HUES6 (cell line): ENCODE data around the gene RAI2.
A peak's percentile ranks its signal among the peaks of the same experiment; 100 is the strongest.

Experiments used
- H3K27ac ChIP-seq: 2 replicates; pipeline ENCODE4 v1.7.0; 2013; ENCODE audit warnings: low read depth, mild to moderate bottlenecking, low read length, inconsistent platforms
- H3K27me3 ChIP-seq: 2 replicates; pipeline ENCODE4 v1.6.1; 2013; ENCODE audit warnings: low read length; ENCODE audit not compliant: control insufficient read depth, insufficient read depth
- H3K36me3 ChIP-seq: 2 replicates; pipeline ENCODE4 v1.6.1; 2013; ENCODE audit warnings: low read length; ENCODE audit not compliant: control insufficient read depth, insufficient read depth
- H3K4me1 ChIP-seq: 2 replicates; pipeline ENCODE4 v1.6.1; 2013; ENCODE audit warnings: low read length; ENCODE audit not compliant: control insufficient read depth, insufficient read depth
- H3K4me3 ChIP-seq: 2 replicates; pipeline ENCODE4 v1.5.1; 2013; ENCODE audit warnings: low read depth, low read length
- H3K9ac ChIP-seq: one replicate; pipeline ENCODE4 v1.6.1; 2013; ENCODE audit warnings: mild to moderate bottlenecking, low read length
- H3K9me3 ChIP-seq: 2 replicates; pipeline ENCODE4 v1.6.1; 2013; ENCODE audit warnings: low read depth, low read length; ENCODE audit not compliant: control insufficient read depth, insufficient read depth

RAI2 gene

DNA sequence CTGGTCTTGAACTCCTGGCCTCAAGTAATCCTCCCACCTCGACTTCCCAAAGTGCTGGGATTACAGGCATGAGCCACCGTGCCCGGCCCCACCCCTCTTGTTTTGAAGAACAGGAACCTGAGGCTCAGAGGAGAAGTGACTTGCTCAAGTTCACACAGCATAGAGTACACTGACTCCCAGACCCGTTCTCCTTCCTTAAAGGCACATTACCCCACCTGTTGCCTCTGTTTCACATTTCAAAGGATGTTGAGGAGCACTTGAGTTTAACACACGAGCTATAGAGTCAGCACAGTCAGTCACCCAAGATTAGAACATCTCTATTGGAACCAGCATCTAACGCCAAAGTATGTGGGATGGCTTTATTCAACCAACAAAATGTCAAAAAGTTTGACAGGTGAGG lies 51.1 kb downstream of the RAI2 start:
- no peak overlapping the region for H3K27ac ChIP-seq
- H3K4me1 ChIP-seq: peaks cover 6% of the 10 kb centered on the region; the same call in 1 of the 2 replicates
- H3K27me3 ChIP-seq: no peaks in the 10 kb centered on the region; the same call in 1 of the 2 replicates
- H3K9ac ChIP-seq: no peak overlapping the region
- H3K9me3 ChIP-seq: no peaks in the 10 kb centered on the region
- H3K4me3 ChIP-seq: no peak overlapping the region
- H3K36me3 ChIP-seq: no peaks in the 10 kb centered on the region

DNA sequence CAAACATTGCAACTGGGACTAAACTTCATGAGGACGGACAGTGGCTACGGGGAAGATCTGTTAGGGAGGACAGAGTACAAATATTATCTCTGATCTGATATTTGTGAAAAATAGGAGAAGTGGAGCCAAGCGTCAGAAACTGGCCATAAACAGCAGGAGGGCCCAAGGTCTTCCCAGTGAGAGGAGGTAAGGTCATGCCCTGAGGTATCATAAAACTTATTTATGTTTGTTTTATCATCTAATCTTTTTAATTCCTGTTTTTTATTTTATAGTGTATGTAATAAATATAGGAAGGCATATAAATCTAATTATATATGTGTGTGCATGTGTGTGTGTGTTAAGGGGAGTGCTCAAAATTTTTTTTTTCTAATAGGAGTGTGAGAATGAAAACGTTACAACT lies 51.8 kb downstream of the RAI2 start:
- Histone ChIP-seq H3K9me3 (no peaks in the 10 kb centered on the region), H3K4me3 (no peak overlapping the region), H3K4me1 (peaks cover 2% of the 10 kb centered on the region; the same call in 1 of the 2 replicates), H3K27ac (no peak overlapping the region), H3K27me3 (no peaks in the 10 kb centered on the region; the same call in 1 of the 2 replicates), H3K36me3 (no peaks in the 10 kb centered on the region), H3K9ac (no peak overlapping the region)

GRCh38 chrX:17805120-17805519 lies 56.0 kb downstream of the RAI2 start:
- Histone ChIP-seq H3K9ac (no peak overlapping the region), H3K4me3 (no peak overlapping the region), H3K4me1 (no peaks in the 10 kb centered on the region; the same call in 1 of the 2 replicates), H3K9me3 (no peaks in the 10 kb centered on the region), H3K27ac (no peak overlapping the region), H3K36me3 (no peaks in the 10 kb centered on the region), H3K27me3 (peaks cover 6% of the 10 kb centered on the region; the same call in 1 of the 2 replicates)

DNA sequence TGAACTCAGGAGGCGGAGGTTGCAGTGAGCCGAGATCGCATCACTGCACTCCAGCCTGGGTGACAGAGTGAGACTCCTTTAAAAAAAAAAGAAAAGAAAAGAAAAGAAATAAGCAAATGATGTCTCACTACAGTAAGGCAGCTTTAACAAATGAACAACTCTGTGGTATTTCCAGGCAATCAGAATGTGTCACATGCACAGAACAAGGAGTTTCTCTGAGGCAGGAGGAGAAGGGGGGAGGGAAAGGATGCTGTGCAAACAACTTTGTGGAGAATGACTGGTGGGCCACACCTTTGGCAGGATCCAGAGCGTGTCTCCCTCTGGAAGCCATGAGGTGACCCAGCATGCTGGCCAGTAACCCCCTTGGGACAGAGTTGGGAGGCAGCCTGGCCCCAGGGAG lies 57.6 kb downstream of the RAI2 start:
- no peak overlapping the region for H3K4me3 ChIP-seq
- H3K27ac ChIP-seq: no peak overlapping the region
- no peaks in the 10 kb centered on the region; the same call in 1 of the 2 replicates for H3K4me1 ChIP-seq
- no peaks in the 10 kb centered on the region for H3K9me3 ChIP-seq
- H3K36me3 ChIP-seq: no peaks in the 10 kb centered on the region
- no peak overlapping the region for H3K9ac ChIP-seq
- peaks cover 8% of the 10 kb centered on the region; the same call in 1 of the 2 replicates for H3K27me3 ChIP-seq

GRCh38 chrX:17802756-17803155 lies 58.3 kb downstream of the RAI2 start:
- no peaks in the 10 kb centered on the region for H3K9me3 ChIP-seq
- H3K4me3 ChIP-seq: no peak overlapping the region
- no peak overlapping the region for H3K9ac ChIP-seq
- H3K27ac ChIP-seq: no peak overlapping the region
- peaks cover 8% of the 10 kb centered on the region; the same call in 1 of the 2 replicates for H3K27me3 ChIP-seq
- H3K4me1 ChIP-seq: no peaks in the 10 kb centered on the region; the same call in 1 of the 2 replicates
- no peaks in the 10 kb centered on the region for H3K36me3 ChIP-seq

- Histone ChIP-seq H3K4me3 (no peak overlapping the region), H3K36me3 (no peaks in the 10 kb centered on the region), H3K9ac (no peak overlapping the region), H3K9me3 (no peaks in the 10 kb centered on the region), H3K27ac (no peak overlapping the region), H3K4me1 (no peaks in the 10 kb centered on the region; the same call in 1 of the 2 replicates), H3K27me3 (peaks cover 12% of the 10 kb centered on the region; the same call in 1 of the 2 replicates)
These were observed 59.7 kb downstream of the RAI2 start for GRCh38 chrX:17801431-17801830.

DNA sequence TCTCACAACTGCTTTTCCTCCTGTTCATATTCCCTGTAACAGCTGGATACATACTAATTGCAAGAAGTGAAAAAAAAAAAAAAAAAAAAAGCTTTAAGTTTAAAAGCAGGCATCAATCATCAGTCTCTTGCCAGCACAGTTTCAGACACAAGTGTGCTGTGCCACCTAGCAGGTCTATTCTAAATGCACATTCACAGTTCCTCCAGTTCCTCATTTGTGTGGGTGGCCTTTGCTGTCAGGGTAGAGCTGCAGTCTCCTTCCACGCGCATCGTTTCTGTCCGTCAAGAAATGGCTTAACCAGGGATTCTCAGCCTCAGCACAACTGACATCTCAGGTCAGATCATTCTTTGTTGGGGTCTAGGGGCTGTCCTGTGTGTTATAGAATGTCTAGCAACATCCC lies 62.2 kb downstream of the RAI2 start:
- H3K9me3 ChIP-seq: no peaks in the 10 kb centered on the region
- H3K27ac ChIP-seq: no peak overlapping the region
- no peak overlapping the region for H3K4me3 ChIP-seq
- H3K9ac ChIP-seq: no peak overlapping the region
- peaks cover 12% of the 10 kb centered on the region; the same call in 1 of the 2 replicates for H3K27me3 ChIP-seq
- no peaks in the 10 kb centered on the region; the same call in 1 of the 2 replicates for H3K4me1 ChIP-seq
- no peaks in the 10 kb centered on the region for H3K36me3 ChIP-seq

- Histone ChIP-seq H3K36me3 (no peaks in the 10 kb centered on the region), H3K9me3 (0 out of 2 replicates have a peak, but pooled peaks cover under 1% of the 10 kb centered on the region), H3K4me3 (no peak overlapping the region), H3K27ac (no peak overlapping the region), H3K9ac (no peak overlapping the region), H3K4me1 (peaks cover 8% of the 10 kb centered on the region; the same call in 1 of the 2 replicates), H3K27me3 (peaks cover 5% of the 10 kb centered on the region; the same call in 1 of the 2 replicates)
These were observed 68.3 kb downstream of the RAI2 start for GRCh38 chrX:17792826-17793225.

DNA sequence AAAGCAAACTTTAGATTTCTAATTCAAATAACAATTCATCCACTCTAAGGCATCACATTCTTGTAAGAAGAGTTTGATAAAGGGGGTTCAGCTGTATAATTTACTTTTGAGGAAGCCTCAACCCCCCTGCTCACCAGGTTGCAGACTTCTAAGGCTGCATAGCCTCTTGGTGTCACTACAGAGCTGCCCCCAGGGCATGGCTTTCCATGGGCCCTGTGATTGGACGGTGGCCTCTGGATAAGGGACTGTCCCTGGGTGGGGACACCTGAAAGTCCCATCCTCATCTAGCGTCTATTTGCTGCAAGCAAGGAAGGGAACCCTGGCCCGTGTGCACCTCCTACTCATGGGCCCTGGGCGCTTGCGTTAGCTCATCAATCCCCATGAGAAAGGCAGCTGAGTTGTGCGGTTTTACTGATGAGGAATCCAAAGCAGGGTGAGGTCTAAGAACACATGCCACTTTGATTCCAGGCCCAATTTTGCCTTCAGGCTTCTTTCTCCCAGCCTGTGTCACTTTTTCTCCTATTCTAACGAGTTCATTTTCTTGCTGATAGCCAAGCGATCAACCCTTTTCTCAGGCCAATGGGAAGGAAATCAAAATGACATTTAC lies 72.0 kb downstream of the RAI2 start:
- Histone ChIP-seq H3K4me1 (peaks cover 17% of the 10 kb centered on the region), H3K27me3 (peaks cover 3% of the 10 kb centered on the region; the same call in 1 of the 2 replicates), H3K36me3 (no peaks in the 10 kb centered on the region), H3K9me3 (peaks cover 4% of the 10 kb centered on the region; the same call in 1 of the 2 replicates), H3K4me3 (no peak overlapping the region), H3K27ac (no peak overlapping the region), H3K9ac (no peak overlapping the region)

GRCh38 chrX:17788439-17788838 lies 72.7 kb downstream of the RAI2 start:
- H3K4me1 ChIP-seq: peaks cover 17% of the 10 kb centered on the region
- no peak overlapping the region for H3K27ac ChIP-seq
- peaks cover 4% of the 10 kb centered on the region; the same call in 1 of the 2 replicates for H3K9me3 ChIP-seq
- H3K36me3 ChIP-seq: no peaks in the 10 kb centered on the region
- peaks cover 3% of the 10 kb centered on the region; the same call in 1 of the 2 replicates for H3K27me3 ChIP-seq
- no peak overlapping the region for H3K4me3 ChIP-seq
- H3K9ac ChIP-seq: no peak overlapping the region

DNA sequence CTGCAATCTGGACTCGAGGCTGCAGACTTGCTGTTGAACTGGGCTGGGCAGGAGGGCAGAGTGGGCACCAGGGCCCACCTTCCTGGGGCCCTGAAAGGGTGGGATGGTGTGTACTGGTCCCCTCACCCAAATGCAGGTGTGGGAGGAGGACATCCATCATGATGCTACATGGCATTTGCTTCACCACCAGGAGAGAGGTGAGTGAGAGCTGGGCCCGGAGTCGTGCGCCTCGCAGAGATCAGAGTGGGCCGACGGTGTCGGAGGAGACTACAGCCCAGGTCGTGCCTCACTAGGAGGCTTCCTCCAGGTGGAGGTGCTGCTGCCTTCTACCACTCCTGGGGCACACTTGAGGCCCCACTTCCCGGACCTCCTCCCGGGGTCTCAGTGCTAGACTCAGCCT lies 73.5 kb downstream of the RAI2 start:
- Histone ChIP-seq H3K9ac (peak overlapping the region; percentile 56), H3K36me3 (no peaks in the 10 kb centered on the region), H3K9me3 (peaks cover 4% of the 10 kb centered on the region; the same call in 1 of the 2 replicates), H3K4me1 (peaks cover 17% of the 10 kb centered on the region), H3K4me3 (peak overlapping the region; percentile 56; the same call in 1 of the 2 replicates), H3K27me3 (peaks cover 3% of the 10 kb centered on the region; the same call in 1 of the 2 replicates), H3K27ac (no peak overlapping the region)
